Measurements from ENCODE around the gene HTR2A.

DNA sequence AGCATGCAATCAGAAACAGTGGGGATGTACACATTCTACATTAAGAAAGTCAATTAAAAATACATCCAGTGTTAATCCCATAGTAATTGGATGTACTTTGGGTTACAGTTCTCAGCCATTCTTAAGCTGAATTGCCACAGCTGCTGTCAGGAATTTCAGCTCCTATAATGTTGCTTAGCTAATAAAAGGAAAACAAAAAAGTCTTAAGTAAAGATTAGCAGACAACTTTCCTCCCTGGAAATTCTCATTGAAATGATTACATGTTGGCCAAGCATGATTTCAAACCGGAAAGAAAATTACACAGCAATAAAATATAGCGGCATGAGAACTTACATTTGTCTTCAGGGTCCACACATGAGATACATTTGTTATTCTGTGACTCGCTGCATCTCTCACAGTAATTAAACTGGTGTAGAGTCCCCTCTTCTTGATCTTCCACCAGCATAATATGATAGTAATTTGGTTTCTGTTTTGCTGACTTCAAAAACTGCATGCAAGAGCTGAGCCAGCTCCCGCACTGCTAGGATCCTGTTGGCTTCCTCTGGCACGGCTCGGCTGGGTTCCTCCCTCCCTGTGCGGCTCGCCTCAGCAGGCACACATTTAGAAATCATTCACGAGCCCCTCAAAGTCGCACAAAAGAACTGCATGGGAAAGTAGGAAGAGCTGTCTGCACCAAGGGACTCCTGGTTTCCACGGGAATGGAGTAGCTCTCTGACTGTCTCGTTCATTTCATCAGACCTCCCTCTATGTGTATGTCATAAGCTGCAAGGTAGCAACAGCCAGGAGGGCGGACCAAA lies at the start of gene HTR2A:
- TF ChIP-seq, protein P1, sequence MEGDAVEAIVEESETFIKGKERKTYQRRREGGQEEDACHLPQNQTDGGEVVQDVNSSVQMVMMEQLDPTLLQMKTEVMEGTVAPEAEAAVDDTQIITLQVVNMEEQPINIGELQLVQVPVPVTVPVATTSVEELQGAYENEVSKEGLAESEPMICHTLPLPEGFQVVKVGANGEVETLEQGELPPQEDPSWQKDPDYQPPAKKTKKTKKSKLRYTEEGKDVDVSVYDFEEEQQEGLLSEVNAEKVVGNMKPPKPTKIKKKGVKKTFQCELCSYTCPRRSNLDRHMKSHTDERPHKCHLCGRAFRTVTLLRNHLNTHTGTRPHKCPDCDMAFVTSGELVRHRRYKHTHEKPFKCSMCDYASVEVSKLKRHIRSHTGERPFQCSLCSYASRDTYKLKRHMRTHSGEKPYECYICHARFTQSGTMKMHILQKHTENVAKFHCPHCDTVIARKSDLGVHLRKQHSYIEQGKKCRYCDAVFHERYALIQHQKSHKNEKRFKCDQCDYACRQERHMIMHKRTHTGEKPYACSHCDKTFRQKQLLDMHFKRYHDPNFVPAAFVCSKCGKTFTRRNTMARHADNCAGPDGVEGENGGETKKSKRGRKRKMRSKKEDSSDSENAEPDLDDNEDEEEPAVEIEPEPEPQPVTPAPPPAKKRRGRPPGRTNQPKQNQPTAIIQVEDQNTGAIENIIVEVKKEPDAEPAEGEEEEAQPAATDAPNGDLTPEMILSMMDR (IDR thresholded peaks at IDR 0.05): no peak
- TF ChIP-seq POLR2AphosphoS5 (IDR thresholded peaks at IDR 0.05; ENCODE audit: insufficient read depth in 1 of 2, low read depth in 1 of 2) (peak in 1 of 2 donors; percentile 42), POLR2A (IDR thresholded peaks at IDR 0.05) (no peak)
